AG10803 (cell line): Measurements from ENCODE around the gene RGP1.

Experiments
- DNase-seq: peaks from one replicate; pipeline ENCODE4 v3.0.0; 2010; ENCODE audit warnings: low read depth
- H3K4me3 ChIP-seq: 2 replicates; pipeline ENCODE4 v1.5.1; 2011; ENCODE audit warnings: mild to moderate bottlenecking, low read length, control low read depth
- TF ChIP-seq, protein P1 (sequence below): conservative IDR thresholded peaks from 2 replicates; pipeline ENCODE4 v1.5.1; 2011; ENCODE audit warnings: mild to moderate bottlenecking, low read length, control low read depth, inconsistent platforms

RGP1 gene

DNA sequence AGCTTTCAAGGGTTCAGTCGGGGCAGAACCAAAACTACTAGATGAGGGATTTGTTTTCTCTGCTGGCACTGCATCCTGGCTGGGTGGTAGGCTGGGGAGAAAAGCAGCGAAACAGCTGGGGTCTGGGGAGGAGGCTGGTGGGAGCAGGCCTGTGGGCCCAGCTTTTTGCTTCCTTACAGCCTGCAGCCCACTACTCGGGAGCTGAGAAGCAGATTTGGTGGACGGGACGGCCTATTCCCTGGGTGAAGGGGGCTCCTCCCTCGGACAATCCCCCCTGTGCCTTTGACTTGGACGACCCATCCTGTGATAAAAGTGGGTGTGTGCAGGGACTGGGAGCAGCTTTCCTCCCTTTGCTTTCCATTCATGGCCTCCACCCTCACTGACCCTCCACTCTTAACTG, 51.4 kb downstream of the RGP1 start:
- no peak for DNase-seq
- TF ChIP-seq, protein P1, sequence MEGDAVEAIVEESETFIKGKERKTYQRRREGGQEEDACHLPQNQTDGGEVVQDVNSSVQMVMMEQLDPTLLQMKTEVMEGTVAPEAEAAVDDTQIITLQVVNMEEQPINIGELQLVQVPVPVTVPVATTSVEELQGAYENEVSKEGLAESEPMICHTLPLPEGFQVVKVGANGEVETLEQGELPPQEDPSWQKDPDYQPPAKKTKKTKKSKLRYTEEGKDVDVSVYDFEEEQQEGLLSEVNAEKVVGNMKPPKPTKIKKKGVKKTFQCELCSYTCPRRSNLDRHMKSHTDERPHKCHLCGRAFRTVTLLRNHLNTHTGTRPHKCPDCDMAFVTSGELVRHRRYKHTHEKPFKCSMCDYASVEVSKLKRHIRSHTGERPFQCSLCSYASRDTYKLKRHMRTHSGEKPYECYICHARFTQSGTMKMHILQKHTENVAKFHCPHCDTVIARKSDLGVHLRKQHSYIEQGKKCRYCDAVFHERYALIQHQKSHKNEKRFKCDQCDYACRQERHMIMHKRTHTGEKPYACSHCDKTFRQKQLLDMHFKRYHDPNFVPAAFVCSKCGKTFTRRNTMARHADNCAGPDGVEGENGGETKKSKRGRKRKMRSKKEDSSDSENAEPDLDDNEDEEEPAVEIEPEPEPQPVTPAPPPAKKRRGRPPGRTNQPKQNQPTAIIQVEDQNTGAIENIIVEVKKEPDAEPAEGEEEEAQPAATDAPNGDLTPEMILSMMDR, result no peak
- H3K4me3 ChIP-seq, result no peak overlapping the region

DNA sequence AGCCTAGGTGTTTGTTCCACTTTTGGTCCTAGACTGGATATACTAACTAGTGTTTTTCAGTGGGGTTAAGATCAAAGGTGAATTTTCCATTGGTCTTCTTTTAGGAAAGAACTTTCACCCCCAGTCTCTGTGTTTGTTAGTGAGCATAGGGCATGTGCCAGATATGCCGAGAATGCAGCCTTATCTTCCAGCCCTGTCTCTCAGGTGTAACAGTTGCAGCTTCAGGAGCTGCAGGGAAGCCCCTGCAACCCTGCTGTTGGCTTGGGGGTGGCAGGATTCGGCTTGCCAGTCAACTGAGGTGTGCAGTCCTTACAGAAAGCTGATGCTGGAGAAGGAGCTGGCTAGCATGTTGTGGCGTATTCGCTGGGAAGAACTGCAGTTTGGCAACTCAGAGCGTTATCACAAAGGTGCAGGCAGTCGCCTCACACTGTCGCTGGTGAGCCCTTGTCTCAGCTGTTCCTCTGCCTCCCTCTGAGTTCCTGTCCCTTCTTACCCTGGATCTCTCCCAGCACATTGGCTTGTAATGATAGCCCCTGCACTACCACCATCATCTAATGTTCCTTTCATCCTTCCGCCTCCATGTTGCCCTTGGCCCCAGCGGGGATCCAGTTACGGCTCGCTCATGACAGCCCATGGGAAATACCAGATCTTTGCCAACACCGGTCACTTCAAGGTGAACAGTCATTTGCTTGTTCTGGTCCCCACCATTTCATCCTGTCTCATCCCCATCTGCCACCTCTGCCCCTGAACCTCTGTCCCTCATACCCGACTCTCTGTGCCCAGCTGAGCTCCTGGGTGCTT, 52.4 kb downstream of the RGP1 start:
- H3K4me3 ChIP-seq, result no peak overlapping the region
- DNase-seq, result no peak
- TF ChIP-seq, protein P1, result no peak

DNA sequence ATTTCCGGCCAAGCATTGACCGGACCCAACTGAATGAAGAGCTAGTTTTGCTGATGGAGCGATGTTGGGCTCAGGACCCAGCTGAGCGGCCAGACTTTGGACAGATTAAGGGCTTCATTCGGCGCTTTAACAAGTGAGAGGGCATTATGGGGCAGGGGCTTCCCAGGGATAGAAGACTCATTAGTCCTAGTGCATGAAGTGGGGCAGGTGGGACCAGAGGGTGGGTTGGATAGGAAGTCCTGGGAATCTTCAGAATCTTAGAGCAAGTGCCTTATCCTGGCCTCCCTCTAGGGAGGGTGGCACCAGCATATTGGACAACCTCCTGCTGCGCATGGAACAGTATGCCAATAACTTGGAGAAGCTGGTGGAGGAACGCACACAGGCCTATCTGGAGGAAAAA, 57.0 kb downstream of the RGP1 start:
- TF ChIP-seq, protein P1, result no peak
- no peak overlapping the region for H3K4me3 ChIP-seq
- no peak for DNase-seq
